Fibroblast of lung (primary cell): ENCODE data around the gene LTA4H. TPM values are rescaled to one million over a fixed set of nuclear protein-coding genes. Genes with fewer than 3 reads are reported as not detected.
A peak's percentile ranks its signal among the peaks of the same experiment; 100 is the strongest.

Experiments used
- DNase-seq, 2 donors: peaks; one replicate each; pipeline versions ENCODE4 v3.0.0 to v3.0.0-alpha.2; 2010; ENCODE audit warnings: low read depth in 2 of 2
- H2AFZ ChIP-seq: 2 replicates; pipeline ENCODE4 v1.5.1; 2012; ENCODE audit warnings: low read length, control low read depth, inconsistent platforms
- H3K27ac ChIP-seq: 2 replicates; pipeline ENCODE4 v1.5.1; 2011; ENCODE audit warnings: low read length, control low read depth; ENCODE audit not compliant: insufficient read depth
- H3K27me3 ChIP-seq: 2 replicates; pipeline ENCODE4 v1.5.1; 2011; ENCODE audit warnings: mild to moderate bottlenecking, low read length; ENCODE audit not compliant: control insufficient read depth, insufficient read depth
- H3K36me3 ChIP-seq: 2 replicates; pipeline ENCODE4 v1.5.1; 2011; ENCODE audit warnings: low read length; ENCODE audit not compliant: control insufficient read depth, insufficient read depth
- H3K4me1 ChIP-seq: 2 replicates; pipeline ENCODE4 v1.5.1; 2011; ENCODE audit warnings: low read length; ENCODE audit not compliant: control insufficient read depth, insufficient read depth; ENCODE audit errors: extremely low read depth
- H3K4me2 ChIP-seq: 2 replicates; pipeline ENCODE4 v1.5.1; 2011; ENCODE audit warnings: low read length, control low read depth; ENCODE audit not compliant: insufficient read depth; ENCODE audit errors: extremely low read depth
- H3K4me3 ChIP-seq, 4 experiments: fragments of 200-600 bp in 1 of 4; sonication (generic) in 1 of 4; replicated peaks in 1 of 4; 2 replicates each; pipeline ENCODE4 v1.5.1; 2011 to 2016; ENCODE audit warnings: low read length in 4 of 4, low read depth in 3 of 4, mild to moderate bottlenecking in 3 of 4, control low read depth in 2 of 4, inconsistent platforms in 1 of 4, mixed read lengths in 1 of 4; ENCODE audit not compliant: insufficient read depth in 1 of 4; ENCODE audit errors: control extremely low read depth in 1 of 4
- H3K79me2 ChIP-seq: 2 replicates; pipeline ENCODE4 v1.5.1; 2012; ENCODE audit warnings: mild to moderate bottlenecking, low read length, inconsistent platforms; ENCODE audit not compliant: control insufficient read depth, insufficient read depth
- H3K9ac ChIP-seq: 2 replicates; pipeline ENCODE4 v1.5.1; 2011; ENCODE audit warnings: mild to moderate bottlenecking, low read length, control low read depth; ENCODE audit not compliant: insufficient read depth
- H3K9me3 ChIP-seq: 2 replicates; pipeline ENCODE4 v1.5.1; 2012; ENCODE audit warnings: low read depth, low read length; ENCODE audit not compliant: control insufficient read depth, insufficient read depth
- H4K20me1 ChIP-seq: 2 replicates; pipeline ENCODE4 v1.5.1; 2011; ENCODE audit warnings: low read length; ENCODE audit not compliant: control insufficient read depth, insufficient read depth; ENCODE audit errors: extremely low read depth
- CTCF ChIP-seq, 2 donors: IDR thresholded peaks in 1 of 2; conservative IDR thresholded peaks in 1 of 2; 1 replicate in 1 of 2; 2 replicates in 1 of 2; pipeline ENCODE4 v1.5.1; 2011 to 2012; ENCODE audit warnings: low read length in 2 of 2, control low read depth in 1 of 2, inconsistent platforms in 1 of 2, low read depth in 1 of 2, mild to moderate bottlenecking in 1 of 2
- EZH2 ChIP-seq: IDR thresholded peaks from 2 replicates; pipeline ENCODE4 v1.5.1; 2012; ENCODE audit warnings: low read length, control low read depth, mild to moderate bottlenecking; ENCODE audit errors: missing control alignments
- polyA plus RNA-seq, 2 donors: library from polyadenylated mRNA; depleted of rRNA in 1 of 2; stranded (reverse) in 1 of 2; unstranded in 1 of 2; fragments of >200 nt; gene quantifications; 2 replicates each; pipeline ENCODE4 v1.2.1, GENCODE V29; 2011 to 2012; ENCODE audit warnings: missing spikeins in 1 of 2
- total RNA-seq: library from RNA; depleted of rRNA; stranded (reverse); fragments of >200 nt; gene quantifications from 2 replicates; pipeline ENCODE4 v1.2.1, GENCODE V29; 2014

Gene LTA4H
- total and polyA plus RNA-seq, 2 donors (not counting 1 experiment from before 2014, with no cell fraction given), result 81.1 to 100 TPM

GRCh38 chr12:96044017-96044942 is 8.9 kb upstream of the LTA4H start:
- Histone ChIP-seq H4K20me1 (no peaks in the 10 kb centered on the region), H3K27ac (peak overlapping the region; percentile 25), H3K4me1 (peaks cover 8% of the 10 kb centered on the region), H3K9ac (no peak overlapping the region), H3K4me3 (no peak overlapping the region), H2AFZ (peak overlapping the region; percentile 47), H3K79me2 (no peaks in the 10 kb centered on the region), H3K4me2 (peak overlapping the region; percentile 66), H3K9me3 (no peaks in the 10 kb centered on the region), H3K27me3 (no peaks in the 10 kb centered on the region), H3K36me3 (no peaks in the 10 kb centered on the region)
- peak; percentile 69 to 92 for DNase-seq
- no peak for TF ChIP-seq CTCF (conservative IDR thresholded peaks at IDR 0.05 in 1 of 2, IDR thresholded peaks at IDR 0.05 in 1 of 2; ENCODE audit: low read depth in 1 of 2, low read length in 2 of 2)
- TF ChIP-seq EZH2, result no peak

GRCh38 chr12:96041181-96041580 is 5.8 kb upstream of the LTA4H start:
- H3K27ac ChIP-seq, result no peak overlapping the region
- no peak overlapping the region for H3K4me3 ChIP-seq
- no peaks in the 10 kb centered on the region for H3K36me3 ChIP-seq
- H3K27me3 ChIP-seq, result no peaks in the 10 kb centered on the region
- H3K9me3 ChIP-seq, result no peaks in the 10 kb centered on the region
- peaks cover 5% of the 10 kb centered on the region for H3K4me1 ChIP-seq
- no peak overlapping the region for H3K4me2 ChIP-seq
- H2AFZ ChIP-seq, result no peak overlapping the region
- no peaks in the 10 kb centered on the region for H3K79me2 ChIP-seq
- H4K20me1 ChIP-seq, result no peaks in the 10 kb centered on the region
- DNase-seq, result no peak
- H3K9ac ChIP-seq, result no peak overlapping the region
- TF ChIP-seq CTCF (conservative IDR thresholded peaks at IDR 0.05 in 1 of 2, IDR thresholded peaks at IDR 0.05 in 1 of 2; ENCODE audit: low read depth in 1 of 2, low read length in 2 of 2) (no peak), EZH2 (no peak)

- no peak overlapping the region for H3K9ac ChIP-seq
- TF ChIP-seq EZH2 (no peak), CTCF (conservative IDR thresholded peaks at IDR 0.05 in 1 of 2, IDR thresholded peaks at IDR 0.05 in 1 of 2; ENCODE audit: low read depth in 1 of 2, low read length in 2 of 2) (no peak)
- DNase-seq, result peak in 1 of 2 donors; percentile 52
- H3K27ac ChIP-seq, result no peak overlapping the region
- H3K4me3 ChIP-seq, result no peak overlapping the region
- no peaks in the 10 kb centered on the region for H3K27me3 ChIP-seq
- H3K4me2 ChIP-seq, result no peak overlapping the region
- peaks cover 5% of the 10 kb centered on the region for H3K4me1 ChIP-seq
- no peaks in the 10 kb centered on the region for H3K79me2 ChIP-seq
- H4K20me1 ChIP-seq, result no peaks in the 10 kb centered on the region
- no peaks in the 10 kb centered on the region for H3K36me3 ChIP-seq
- no peak overlapping the region for H2AFZ ChIP-seq
- no peaks in the 10 kb centered on the region for H3K9me3 ChIP-seq
Observed at GRCh38 chr12:96040305-96041133, 5.1 kb upstream of the LTA4H start.
